Effector memory CD4-positive, alpha-beta T cell (primary cell): Measurements from ENCODE around the gene ABHD12B.

Experiments
- DNase-seq, 3 donors: peaks; one replicate each; pipeline ENCODE4 v3.0.0-alpha.2; 2020
- H3K27ac ChIP-seq: 2 replicates; pipeline ENCODE4 v1.7.0; 2013; ENCODE audit warnings: mild to moderate bottlenecking, low read length, moderate library complexity; ENCODE audit not compliant: insufficient read depth, poor library complexity, severe bottlenecking
- H3K27me3 ChIP-seq: replicated peaks from 2 replicates; pipeline ENCODE4 v1.7.0; 2013; ENCODE audit warnings: mild to moderate bottlenecking, low read length; ENCODE audit not compliant: insufficient read depth, control insufficient read depth, poor library complexity, severe bottlenecking
- H3K36me3 ChIP-seq: 2 replicates; pipeline ENCODE4 v1.7.0; 2013; ENCODE audit warnings: mild to moderate bottlenecking, low read length, moderate library complexity; ENCODE audit not compliant: control insufficient read depth, insufficient read depth
- H3K4me1 ChIP-seq: 2 replicates; pipeline ENCODE4 v1.7.0; 2013; ENCODE audit warnings: low read length, mild to moderate bottlenecking; ENCODE audit not compliant: control insufficient read depth, insufficient read depth, poor library complexity, severe bottlenecking
- H3K4me3 ChIP-seq: 2 replicates; pipeline ENCODE4 v1.7.0; 2013; ENCODE audit warnings: low read length, low read depth, mild to moderate bottlenecking; ENCODE audit not compliant: insufficient read depth, poor library complexity, severe bottlenecking
- H3K9me3 ChIP-seq: 2 replicates; pipeline ENCODE4 v1.7.0; 2013; ENCODE audit warnings: mild to moderate bottlenecking, low read length, moderate library complexity; ENCODE audit not compliant: control insufficient read depth
- total RNA-seq, 3 donors: gene quantifications; one replicate each; lab custom pipeline; 2026; lab: John Stamatoyannopoulos, UW

The ABHD12B gene, protein sequence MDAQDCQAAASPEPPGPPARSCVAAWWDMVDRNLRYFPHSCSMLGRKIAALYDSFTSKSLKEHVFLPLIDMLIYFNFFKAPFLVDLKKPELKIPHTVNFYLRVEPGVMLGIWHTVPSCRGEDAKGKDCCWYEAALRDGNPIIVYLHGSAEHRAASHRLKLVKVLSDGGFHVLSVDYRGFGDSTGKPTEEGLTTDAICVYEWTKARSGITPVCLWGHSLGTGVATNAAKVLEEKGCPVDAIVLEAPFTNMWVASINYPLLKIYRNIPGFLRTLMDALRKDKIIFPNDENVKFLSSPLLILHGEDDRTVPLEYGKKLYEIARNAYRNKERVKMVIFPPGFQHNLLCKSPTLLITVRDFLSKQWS
- total RNA-seq: 0 to 0.19 (median 0.09) reads per million in 3 donors

DNA sequence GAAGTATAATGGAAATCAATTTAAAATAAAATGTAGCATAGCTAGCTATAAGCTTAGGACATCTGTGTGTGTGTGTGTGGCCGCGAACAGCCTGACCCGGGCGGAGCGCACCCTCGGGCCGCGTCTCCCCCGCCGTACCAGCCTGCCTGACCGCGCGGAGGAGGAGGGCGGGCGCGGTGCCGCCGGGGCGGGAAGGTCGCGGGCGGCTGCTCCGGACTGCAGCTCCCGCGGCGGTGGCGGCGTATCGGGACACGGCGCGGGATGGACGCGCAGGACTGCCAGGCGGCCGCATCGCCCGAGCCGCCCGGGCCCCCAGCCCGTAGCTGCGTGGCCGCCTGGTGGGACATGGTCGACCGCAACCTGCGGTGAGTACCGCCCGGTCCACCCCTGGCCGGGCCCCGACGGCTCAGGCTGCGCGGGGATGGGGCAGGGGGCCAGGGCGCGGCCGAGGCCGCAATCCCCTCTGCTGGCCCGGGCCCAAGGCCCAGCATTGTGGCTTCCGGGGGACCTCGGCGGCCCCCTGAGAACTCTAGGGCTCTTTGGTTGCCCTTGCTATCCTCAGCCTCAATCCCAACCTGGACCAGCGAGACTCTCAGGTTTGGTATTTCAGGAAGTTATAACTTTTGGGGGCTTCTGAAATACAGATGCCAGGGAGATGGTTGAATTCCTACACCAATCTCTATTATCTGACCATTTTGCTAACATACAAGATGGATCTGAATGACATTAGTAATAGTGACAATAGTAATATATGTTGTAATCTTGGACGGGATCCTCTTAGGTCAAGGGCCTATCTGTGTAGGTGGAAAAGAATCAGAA is at the start of gene ABHD12B:
Gene ABHD12B, plus strand, starts transcription at position 140 of the 819 bp plus-strand sequence. Its CDS starts 122 bp downstream, at position 262.
- no peak within 1 kb of the TSS for H3K4me3 ChIP-seq
- H3K4me1 ChIP-seq: peaks cover 13% of the 10 kb centered on the region
- no peaks in the 10 kb centered on the region for H3K36me3 ChIP-seq
- no peak within 1 kb of the TSS for H3K27ac ChIP-seq
- peaks cover 27% of the 10 kb centered on the region for H3K27me3 ChIP-seq
- DNase-seq: no peak
- no peaks in the 10 kb centered on the region for H3K9me3 ChIP-seq

DNA sequence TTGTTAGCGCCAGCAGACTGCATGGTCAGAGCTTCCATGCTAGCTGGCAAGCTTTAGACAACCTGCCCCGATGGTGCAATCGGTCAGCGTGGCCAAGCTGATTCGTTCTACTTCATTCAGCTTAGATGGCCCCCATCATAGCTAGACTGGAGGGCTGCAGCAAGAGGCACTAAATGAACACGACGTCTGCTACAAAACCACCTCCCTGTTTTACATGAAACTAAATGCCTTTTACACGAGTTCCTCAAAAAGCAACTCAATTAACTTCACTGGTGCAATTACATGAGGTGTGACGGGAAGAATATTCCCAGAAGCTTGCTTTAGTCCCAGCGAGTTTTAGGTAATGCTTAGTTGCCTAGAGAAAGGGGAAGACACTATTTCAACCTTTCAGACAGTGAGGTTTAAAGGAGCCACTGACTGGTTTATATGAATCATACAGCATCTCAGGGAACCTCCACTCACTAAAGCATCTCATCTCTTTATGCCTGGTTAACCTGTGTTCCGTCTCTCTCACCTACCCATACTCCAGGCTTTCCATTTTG is 49.3 kb upstream of the ABHD12B start:
- no peaks in the 10 kb centered on the region for H3K27me3 ChIP-seq
- no peak overlapping the region for H3K4me3 ChIP-seq
- H3K9me3 ChIP-seq: no peaks in the 10 kb centered on the region
- peak overlapping the region; percentile 46 for H3K27ac ChIP-seq
- peaks cover 26% of the 10 kb centered on the region for H3K4me1 ChIP-seq
- no peaks in the 10 kb centered on the region for H3K36me3 ChIP-seq
- no peak for DNase-seq

DNA sequence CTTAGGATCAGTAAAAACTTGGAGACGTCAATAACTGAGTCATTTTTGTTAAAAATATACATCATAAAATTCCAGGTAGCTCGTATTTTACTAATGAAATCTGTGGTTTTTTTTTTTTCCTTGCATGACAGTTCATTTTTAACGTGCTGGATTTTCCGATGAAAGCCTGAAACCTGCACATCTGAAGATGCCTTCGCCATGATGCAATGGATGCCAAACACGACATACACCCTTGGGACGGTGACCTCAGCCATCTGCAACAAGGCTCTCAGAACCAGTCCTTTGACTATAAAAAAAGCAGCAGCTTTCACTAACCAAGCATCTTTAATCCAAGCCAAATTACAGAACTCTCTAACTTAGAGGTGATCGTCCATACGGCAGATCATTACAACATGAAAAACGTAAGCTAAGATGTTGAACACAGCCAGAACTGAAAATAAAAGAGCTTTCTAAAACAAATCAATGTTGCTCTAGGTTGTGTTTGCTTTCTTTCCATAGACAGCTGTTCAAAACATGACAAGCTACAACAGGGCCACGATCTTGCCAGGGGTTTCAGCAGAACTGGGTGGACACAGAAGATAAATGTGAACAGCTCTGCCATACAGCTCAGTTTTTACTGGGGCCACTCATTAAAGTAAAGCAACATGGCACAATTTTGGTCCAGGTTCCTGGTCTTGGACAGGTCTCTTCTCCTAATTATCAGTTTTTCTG is 48.6 kb upstream of the ABHD12B start:
- DNase-seq: no peak
- H3K36me3 ChIP-seq: no peaks in the 10 kb centered on the region
- H3K4me1 ChIP-seq: peaks cover 26% of the 10 kb centered on the region
- peak overlapping the region; percentile 46 for H3K27ac ChIP-seq
- no peaks in the 10 kb centered on the region for H3K9me3 ChIP-seq
- no peak overlapping the region for H3K4me3 ChIP-seq
- H3K27me3 ChIP-seq: no peaks in the 10 kb centered on the region

DNA sequence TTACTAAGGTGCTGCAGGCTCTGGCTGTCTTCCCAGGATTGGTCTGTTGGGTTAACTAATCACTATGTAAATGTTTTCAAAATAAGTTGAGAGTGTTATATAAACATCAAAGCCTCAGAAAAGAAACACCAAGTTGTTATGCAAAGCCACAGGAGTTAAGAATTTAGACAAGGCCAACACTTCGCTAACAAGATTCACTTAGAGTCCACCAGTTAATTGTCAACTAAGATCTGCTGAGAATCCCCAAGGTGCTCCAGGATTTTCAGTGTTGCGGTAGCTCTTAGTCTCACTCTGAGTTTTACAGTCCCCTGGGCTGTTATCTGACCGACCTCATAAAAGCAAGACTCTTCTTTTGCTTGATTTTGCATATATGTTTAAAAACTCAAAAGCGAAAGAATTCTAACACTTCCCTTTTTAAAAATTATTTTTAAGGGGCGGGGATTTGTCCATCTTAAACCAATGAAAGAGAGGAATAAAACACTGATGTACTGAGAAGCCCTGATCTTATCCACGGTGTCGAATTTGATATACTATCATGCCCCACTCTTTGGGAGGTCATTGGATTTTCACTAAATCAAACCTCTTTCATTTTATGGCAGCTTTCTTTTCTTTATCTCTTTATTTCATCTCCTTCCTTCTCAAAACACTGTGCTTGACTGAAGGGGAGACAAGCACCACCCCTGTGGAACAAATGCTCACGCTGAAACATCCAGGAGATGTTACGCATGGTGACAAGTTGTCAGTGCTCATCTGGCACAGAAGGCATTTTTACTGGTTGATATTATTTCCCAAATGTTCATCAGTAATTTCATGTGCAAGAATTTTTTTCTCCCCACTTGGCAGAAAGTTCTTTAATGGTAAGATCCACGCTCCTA is 47.9 kb upstream of the ABHD12B start:
- no peaks in the 10 kb centered on the region for H3K27me3 ChIP-seq
- H3K27ac ChIP-seq: peak overlapping the region; percentile 46
- H3K36me3 ChIP-seq: no peaks in the 10 kb centered on the region
- peaks cover 34% of the 10 kb centered on the region for H3K4me1 ChIP-seq
- no peaks in the 10 kb centered on the region for H3K9me3 ChIP-seq
- DNase-seq: no peak
- H3K4me3 ChIP-seq: no peak overlapping the region

DNA sequence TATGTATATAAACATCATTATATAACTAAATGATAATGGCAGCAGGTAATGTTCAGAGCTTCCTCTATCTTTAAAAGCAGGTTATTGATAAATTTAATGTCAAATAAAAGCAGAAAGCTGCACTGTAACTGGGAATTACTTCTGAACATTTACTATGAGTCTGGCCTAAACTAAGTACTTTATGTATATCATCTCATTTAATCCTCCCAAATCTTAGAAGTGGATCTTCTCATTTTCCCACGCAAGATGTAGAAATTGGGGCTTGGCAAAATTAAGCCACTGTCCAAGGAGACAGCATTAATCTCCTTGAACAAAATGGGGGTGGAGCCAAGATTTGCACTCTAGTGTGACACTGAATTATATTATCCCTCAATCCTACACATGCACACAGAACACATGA is 46.5 kb upstream of the ABHD12B start:
- no peak overlapping the region for H3K4me3 ChIP-seq
- H3K27ac ChIP-seq: no peak overlapping the region
- H3K4me1 ChIP-seq: peaks cover 35% of the 10 kb centered on the region
- no peaks in the 10 kb centered on the region for H3K36me3 ChIP-seq
- H3K9me3 ChIP-seq: no peaks in the 10 kb centered on the region
- DNase-seq: no peak
- no peaks in the 10 kb centered on the region for H3K27me3 ChIP-seq

DNA sequence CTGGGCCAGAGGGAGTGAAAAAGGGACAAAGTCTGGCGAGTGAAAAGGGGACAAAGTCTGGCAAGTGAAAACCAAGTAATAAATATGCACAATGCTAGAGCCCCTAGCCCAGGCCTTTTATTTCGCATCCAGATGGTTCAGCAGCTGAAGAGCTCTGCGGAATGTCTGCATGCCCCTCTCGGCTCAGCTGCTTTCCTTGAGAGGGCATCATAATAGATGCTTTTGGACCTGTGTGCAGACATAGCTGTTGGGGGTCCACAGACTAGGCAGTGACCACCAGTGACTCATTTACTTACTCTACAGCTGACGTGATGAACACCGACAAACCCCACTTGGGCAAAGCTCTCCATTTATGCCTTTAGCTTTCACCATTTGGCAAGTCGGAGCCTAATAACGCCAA is 45.2 kb upstream of the ABHD12B start:
- H3K4me3 ChIP-seq: no peak overlapping the region
- no peaks in the 10 kb centered on the region for H3K9me3 ChIP-seq
- peaks cover 25% of the 10 kb centered on the region for H3K4me1 ChIP-seq
- H3K27me3 ChIP-seq: no peaks in the 10 kb centered on the region
- DNase-seq: no peak
- H3K36me3 ChIP-seq: no peaks in the 10 kb centered on the region
- no peak overlapping the region for H3K27ac ChIP-seq

DNA sequence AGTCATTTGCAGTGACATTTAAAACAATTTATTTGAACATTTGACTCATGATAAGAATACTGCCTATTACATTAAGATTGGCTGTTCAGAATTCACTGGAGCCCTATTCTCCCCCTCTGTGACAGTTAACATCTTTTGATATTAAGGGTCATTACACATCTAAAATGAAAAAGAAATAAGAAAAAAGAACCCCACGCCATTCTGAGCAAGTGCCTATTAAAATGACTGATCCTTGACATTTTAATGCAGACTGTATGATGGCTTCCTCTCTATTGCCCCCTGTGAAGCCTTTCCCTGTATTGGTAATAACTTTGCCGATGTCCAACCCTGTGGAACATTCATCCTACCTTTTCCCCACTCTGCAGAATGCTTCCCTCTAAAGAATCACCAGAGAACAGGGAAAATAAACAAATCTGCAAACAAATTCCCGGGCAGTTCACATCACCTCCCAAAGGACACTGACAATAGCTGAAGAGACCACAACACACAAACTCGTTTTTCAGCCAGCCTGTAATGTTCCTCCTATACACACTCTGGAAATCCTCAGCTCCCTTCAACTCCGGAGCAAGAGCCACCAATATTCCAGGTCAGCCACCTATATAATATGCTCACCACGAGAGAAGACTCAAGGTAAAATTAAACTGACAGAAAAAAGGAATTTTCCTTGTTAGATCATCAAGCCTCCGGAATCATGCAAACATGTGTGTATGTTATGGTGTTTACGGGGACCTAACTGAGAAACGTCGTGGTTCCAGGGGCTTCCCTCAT is 42.9 kb upstream of the ABHD12B start:
- H3K27ac ChIP-seq: peak overlapping the region; percentile 71
- peaks cover 16% of the 10 kb centered on the region for H3K4me1 ChIP-seq

DNA sequence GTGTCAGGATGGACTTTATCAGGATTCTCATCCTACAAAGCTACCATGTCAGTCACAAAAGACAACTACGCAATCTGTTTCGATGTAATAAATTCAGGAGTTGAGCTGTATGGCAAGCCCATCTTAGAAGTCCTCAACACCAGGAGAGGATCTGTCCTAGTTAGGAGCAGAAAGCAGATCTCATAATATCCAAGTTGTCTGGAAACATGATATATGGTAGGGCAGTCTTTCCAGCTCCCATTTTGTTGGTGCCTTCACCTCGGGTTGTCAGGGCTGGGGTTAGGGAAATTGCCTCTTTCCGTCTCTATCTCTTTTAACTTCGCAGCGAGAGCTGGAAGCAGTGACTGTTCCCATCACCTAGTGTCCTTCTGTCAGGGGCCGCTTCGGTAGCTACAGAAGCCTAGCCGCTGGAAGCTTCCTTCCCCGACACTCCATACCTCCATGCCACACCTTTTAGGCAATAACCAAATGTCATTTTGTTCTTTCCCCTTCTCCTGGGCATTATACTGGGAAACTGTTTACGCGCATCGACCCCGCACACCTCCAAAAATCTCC is 42.3 kb upstream of the ABHD12B start:
- no peak for DNase-seq
- Histone ChIP-seq H3K4me3 (peak overlapping the region; percentile 85), H3K9me3 (no peaks in the 10 kb centered on the region), H3K4me1 (peaks cover 16% of the 10 kb centered on the region), H3K27ac (peak overlapping the region; percentile 71), H3K27me3 (no peaks in the 10 kb centered on the region), H3K36me3 (no peaks in the 10 kb centered on the region)

More for the DNA sequence above, 42.9 kb upstream of the ABHD12B start:
- peak overlapping the region; percentile 85 for H3K4me3 ChIP-seq
- H3K9me3 ChIP-seq: no peaks in the 10 kb centered on the region
- no peak for DNase-seq
- no peaks in the 10 kb centered on the region for H3K36me3 ChIP-seq
- H3K27me3 ChIP-seq: no peaks in the 10 kb centered on the region
